Measurements from ENCODE around the gene SLC6A7. TPM values are rescaled to one million over a fixed set of nuclear protein-coding genes. Genes with fewer than 3 reads are reported as not detected.

Gene SLC6A7
- total RNA-seq: 0.10 TPM

GRCh38 chr5:150189728-150190502 is at the start of gene SLC6A7:
TSS of gene SLC6A7 (plus strand) at chr5:150190062. CDS start at chr5:150190328, 266 bp downstream.
- Histone ChIP-seq H3K4me1 (ENCODE audit: insufficient read depth, low read length) (peaks cover 19% of the 10 kb centered on the region), H3K9me3 (ENCODE audit: low read depth, low read length) (no peaks in the 10 kb centered on the region), H3K4me3 (ENCODE audit: low read length) (no peak within 1 kb of the TSS), H3K27me3 (ENCODE audit: insufficient read depth, low read length) (peaks cover 32% of the 10 kb centered on the region)

GRCh38 chr5:150140830-150141229 is 49.0 kb upstream of the SLC6A7 start:
- Histone ChIP-seq H3K4me1 (ENCODE audit: insufficient read depth, low read length) (peaks cover 29% of the 10 kb centered on the region), H3K9me3 (ENCODE audit: low read depth, low read length) (no peaks in the 10 kb centered on the region), H3K4me3 (ENCODE audit: low read length) (no peak overlapping the region), H3K27me3 (ENCODE audit: insufficient read depth, low read length) (no peaks in the 10 kb centered on the region)

GRCh38 chr5:150141544-150142184 is 48.2 kb upstream of the SLC6A7 start:
- no peaks in the 10 kb centered on the region for H3K9me3 ChIP-seq (ENCODE audit: low read depth, low read length)

GRCh38 chr5:150142185-150142958 is 47.5 kb upstream of the SLC6A7 start:
- Histone ChIP-seq H3K27me3 (ENCODE audit: insufficient read depth, low read length) (no peaks in the 10 kb centered on the region), H3K4me1 (ENCODE audit: insufficient read depth, low read length) (peaks cover 29% of the 10 kb centered on the region), H3K4me3 (ENCODE audit: low read length) (no peak overlapping the region), H3K9me3 (ENCODE audit: low read depth, low read length) (no peaks in the 10 kb centered on the region)

More at GRCh38 chr5:150141544-150142184, 48.2 kb upstream of the SLC6A7 start:
- Histone ChIP-seq H3K4me1 (ENCODE audit: insufficient read depth, low read length) (peaks cover 29% of the 10 kb centered on the region), H3K4me3 (ENCODE audit: low read length) (no peak overlapping the region), H3K27me3 (ENCODE audit: insufficient read depth, low read length) (no peaks in the 10 kb centered on the region)

GRCh38 chr5:150142959-150143349 is 46.9 kb upstream of the SLC6A7 start:
- H3K4me3 ChIP-seq (ENCODE audit: low read length): no peak overlapping the region
- no peaks in the 10 kb centered on the region for H3K27me3 ChIP-seq (ENCODE audit: insufficient read depth, low read length)
- H3K4me1 ChIP-seq (ENCODE audit: insufficient read depth, low read length): peaks cover 29% of the 10 kb centered on the region
- H3K9me3 ChIP-seq (ENCODE audit: low read depth, low read length): no peaks in the 10 kb centered on the region

- no peaks in the 10 kb centered on the region for H3K27me3 ChIP-seq (ENCODE audit: insufficient read depth, low read length)
- no peaks in the 10 kb centered on the region for H3K9me3 ChIP-seq (ENCODE audit: low read depth, low read length)
- H3K4me3 ChIP-seq (ENCODE audit: low read length): no peak overlapping the region
- H3K4me1 ChIP-seq (ENCODE audit: insufficient read depth, low read length): peaks cover 29% of the 10 kb centered on the region
These were observed 46.3 kb upstream of the SLC6A7 start for GRCh38 chr5:150143350-150144245.

- Histone ChIP-seq H3K4me3 (ENCODE audit: low read length) (no peak overlapping the region), H3K4me1 (ENCODE audit: insufficient read depth, low read length) (peaks cover 29% of the 10 kb centered on the region)
These were observed 45.5 kb upstream of the SLC6A7 start for GRCh38 chr5:150144246-150144801.

GRCh38 chr5:150144879-150145278 is 45.0 kb upstream of the SLC6A7 start:
- peaks cover 29% of the 10 kb centered on the region for H3K4me1 ChIP-seq (ENCODE audit: insufficient read depth, low read length)
- no peaks in the 10 kb centered on the region for H3K27me3 ChIP-seq (ENCODE audit: insufficient read depth, low read length)
- no peak overlapping the region for H3K4me3 ChIP-seq (ENCODE audit: low read length)
- no peaks in the 10 kb centered on the region for H3K9me3 ChIP-seq (ENCODE audit: low read depth, low read length)

More at GRCh38 chr5:150144246-150144801, 45.5 kb upstream of the SLC6A7 start:
- Histone ChIP-seq H3K27me3 (ENCODE audit: insufficient read depth, low read length) (no peaks in the 10 kb centered on the region), H3K9me3 (ENCODE audit: low read depth, low read length) (no peaks in the 10 kb centered on the region)

GRCh38 chr5:150146235-150146634 is 43.6 kb upstream of the SLC6A7 start:
- peaks cover 29% of the 10 kb centered on the region for H3K4me1 ChIP-seq (ENCODE audit: insufficient read depth, low read length)
- H3K27me3 ChIP-seq (ENCODE audit: insufficient read depth, low read length): no peaks in the 10 kb centered on the region

GRCh38 chr5:150146862-150147601 is 42.8 kb upstream of the SLC6A7 start:
- H3K4me3 ChIP-seq (ENCODE audit: low read length): no peak overlapping the region
- peaks cover 29% of the 10 kb centered on the region for H3K4me1 ChIP-seq (ENCODE audit: insufficient read depth, low read length)
- H3K27me3 ChIP-seq (ENCODE audit: insufficient read depth, low read length): no peaks in the 10 kb centered on the region
- H3K9me3 ChIP-seq (ENCODE audit: low read depth, low read length): no peaks in the 10 kb centered on the region

More at GRCh38 chr5:150146235-150146634, 43.6 kb upstream of the SLC6A7 start:
- no peaks in the 10 kb centered on the region for H3K9me3 ChIP-seq (ENCODE audit: low read depth, low read length)
- no peak overlapping the region for H3K4me3 ChIP-seq (ENCODE audit: low read length)

GRCh38 chr5:150147670-150148069 is 42.2 kb upstream of the SLC6A7 start:
- Histone ChIP-seq H3K9me3 (ENCODE audit: low read depth, low read length) (no peaks in the 10 kb centered on the region), H3K4me1 (ENCODE audit: insufficient read depth, low read length) (peaks cover 24% of the 10 kb centered on the region), H3K4me3 (ENCODE audit: low read length) (no peak overlapping the region), H3K27me3 (ENCODE audit: insufficient read depth, low read length) (no peaks in the 10 kb centered on the region)

- Histone ChIP-seq H3K4me1 (ENCODE audit: insufficient read depth, low read length) (peaks cover 18% of the 10 kb centered on the region), H3K9me3 (ENCODE audit: low read depth, low read length) (no peaks in the 10 kb centered on the region), H3K4me3 (ENCODE audit: low read length) (no peak overlapping the region), H3K27me3 (ENCODE audit: insufficient read depth, low read length) (no peaks in the 10 kb centered on the region)
These were observed 41.5 kb upstream of the SLC6A7 start for GRCh38 chr5:150148117-150148927.

- Histone ChIP-seq H3K4me1 (ENCODE audit: insufficient read depth, low read length) (peaks cover 9% of the 10 kb centered on the region), H3K4me3 (ENCODE audit: low read length) (no peak overlapping the region), H3K27me3 (ENCODE audit: insufficient read depth, low read length) (no peaks in the 10 kb centered on the region), H3K9me3 (ENCODE audit: low read depth, low read length) (no peaks in the 10 kb centered on the region)
These were observed 40.2 kb upstream of the SLC6A7 start for GRCh38 chr5:150149618-150150017.
